Suprapubic skin (tissue), 4 donors: ENCODE results near the gene ACOX1.

ENCODE experiments used
- CTCF ChIP-seq, 2 donors: fragments of 200-600 bp in 1 of 2; fragments of 450-650 bp in 1 of 2; sonication (generic) in 1 of 2; IDR thresholded peaks; one replicate each; pipeline ENCODE4 v1.5.1; 2016 to 2019; ENCODE audit warnings: antibody characterized with exemption in 2 of 2, mild to moderate bottlenecking in 1 of 2, moderate library complexity in 1 of 2
- POLR2A ChIP-seq, 2 donors: fragments of 450-650 bp; IDR thresholded peaks; one replicate each; pipeline ENCODE4 v1.6.1; 2017; ENCODE audit warnings: antibody characterized with exemption in 2 of 2, mild to moderate bottlenecking in 2 of 2, moderate library complexity in 2 of 2
- POLR2AphosphoS5 ChIP-seq, 3 donors: sonication (generic); formaldehyde crosslinking; IDR thresholded peaks; one replicate each; pipeline ENCODE4 v1.6.1; 2017; ENCODE audit warnings: antibody characterized with exemption in 3 of 3

DNA sequence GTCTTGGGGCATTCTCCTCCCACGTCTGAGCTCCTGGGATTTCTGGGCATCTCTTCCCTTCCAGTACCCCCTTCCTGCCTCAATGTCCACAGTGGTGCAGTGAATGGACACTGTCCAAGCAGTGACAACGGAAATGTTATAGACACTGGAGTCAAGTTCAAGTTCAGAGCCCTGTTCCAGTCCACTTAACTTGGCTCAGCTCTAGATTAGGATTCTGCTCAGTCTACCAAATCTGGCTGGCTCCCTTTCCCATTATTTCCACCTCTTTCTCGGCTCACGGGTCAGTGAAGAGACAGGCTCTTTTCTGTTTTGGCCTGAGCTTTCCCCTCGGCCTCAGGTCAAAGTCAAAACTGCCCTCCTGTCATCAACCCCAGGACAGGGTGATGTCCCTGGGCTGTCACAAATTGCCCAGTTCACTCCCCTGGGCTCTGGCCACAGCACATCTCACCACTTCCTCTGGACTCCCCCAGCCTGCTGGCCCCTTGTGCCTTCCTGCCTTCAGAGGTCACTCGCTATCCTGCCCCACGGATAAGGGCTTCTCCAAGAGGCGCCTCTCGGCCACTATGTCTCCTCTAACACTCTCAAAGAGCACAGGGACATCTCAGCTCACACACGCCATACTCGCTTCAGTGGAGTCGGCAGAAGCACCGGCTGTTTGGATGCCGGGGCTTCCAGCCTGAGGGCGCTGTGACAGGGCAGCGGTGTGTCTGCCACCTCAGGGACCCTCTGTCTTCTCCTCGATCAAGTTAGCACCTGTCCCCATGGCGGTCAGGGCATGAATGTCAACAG is 56.6 kb downstream of the ACOX1 start:
- TF ChIP-seq POLR2A (IDR thresholded peaks at IDR 0.05) (no peak), POLR2AphosphoS5 (IDR thresholded peaks at IDR 0.05) (no peak), CTCF (IDR thresholded peaks at IDR 0.05) (no peak)
